GM12878 (cell line): ENCODE measurements around the gene CHCHD2. TPM values are rescaled to one million over a fixed set of nuclear protein-coding genes. Genes with fewer than 3 reads are reported as not detected.

Experiments
- ATAC-seq: fragments of 200-7000 bp; cut with Tn5 transposase; 3 replicates; pipeline ENCODE4 v1.9.1; 2020; ENCODE audit warnings: mild to moderate bottlenecking, moderate library complexity
- BruUV-seq: library from RNA; stranded (reverse); fragments of 400-500 nt; replicated peaks from 2 replicates; lab custom pipeline; 2021; lab: Mats Ljungman, UMichigan
- CTCF ChIA-PET: fragments of 300-600 bp; sonication (Branson Sonifier 250); formaldehyde crosslinking; extraction: SDS; loops from one replicate; lab custom pipeline; 2021; ENCODE audit warnings: inconsistent platforms; lab: Yijun Ruan, JAX
- POLR2A ChIA-PET: fragments of 350-600 bp; formaldehyde crosslinking; extraction: SDS; loops from one replicate; lab custom pipeline; 2021; ENCODE audit warnings: inconsistent platforms; lab: Charles Lee
- RAD21 ChIA-PET: fragments of 300-600 bp; sonication (Branson Sonifier 250); formaldehyde crosslinking; loops from one replicate; lab custom pipeline; 2023; ENCODE audit warnings: antibody characterized with exemption; ENCODE audit not compliant: unreplicated experiment; lab: Charles Lee
- SMC1A ChIA-PET: fragments of 300-600 bp; sonication (Branson Sonifier 250); formaldehyde crosslinking; loops from one replicate; lab custom pipeline; 2023; ENCODE audit not compliant: unreplicated experiment, uncharacterized antibody; lab: Charles Lee
- DNase-seq: peaks from one replicate; pipeline ENCODE4 v3.0.0-alpha.2; 2011; ENCODE audit warnings: low read depth, low spot score
- FAIRE-seq: peaks from 3 replicates; lab custom pipeline; 2011; peaks lifted over from hg19 to GRCh38; lab: Jason Lieb, UNC
- H2AFZ ChIP-seq: 2 replicates; pipeline ENCODE4 v1.6.0; 2011; ENCODE audit warnings: low read depth, low read length, control low read depth; ENCODE audit not compliant: control insufficient read depth
- H3K27ac ChIP-seq: 2 replicates; pipeline ENCODE4 v1.5.1; 2011; ENCODE audit warnings: control low read depth; ENCODE audit not compliant: control insufficient read depth, insufficient read depth
- H3K27me3 ChIP-seq, 2 experiments: replicated peaks in 1 of 2; 2 replicates each; pipeline versions ENCODE4 v1.6.0 to v1.6.1; 2011; ENCODE audit warnings: low read length in 1 of 2; ENCODE audit not compliant: control insufficient read depth in 2 of 2, insufficient read depth in 2 of 2
- H3K36me3 ChIP-seq, 2 experiments: 2 replicates each; pipeline ENCODE4 v1.5.1; 2011; ENCODE audit warnings: low read length in 1 of 2; ENCODE audit not compliant: control insufficient read depth in 2 of 2, insufficient read depth in 2 of 2
- H3K4me1 ChIP-seq: 2 replicates; pipeline ENCODE4 v1.6.1; 2011; ENCODE audit warnings: mild to moderate bottlenecking, low read length, moderate library complexity, mixed read lengths; ENCODE audit not compliant: control insufficient read depth, insufficient read depth
- H3K4me2 ChIP-seq: 2 replicates; pipeline ENCODE4 v1.6.0; 2011; ENCODE audit warnings: control low read depth; ENCODE audit not compliant: control insufficient read depth, insufficient read depth
- H3K4me3 ChIP-seq: fragments of 200-600 bp; sonication (generic); 2 replicates; pipeline ENCODE4 v1.5.1; 2016
- H3K79me2 ChIP-seq: 2 replicates; pipeline ENCODE4 v1.6.0; 2011; ENCODE audit warnings: low read length; ENCODE audit not compliant: control insufficient read depth, insufficient read depth
- H3K9ac ChIP-seq: 2 replicates; pipeline ENCODE4 v1.8.0; 2011; ENCODE audit warnings: low read length, control low read depth, mixed read lengths; ENCODE audit not compliant: control insufficient read depth, insufficient read depth
- H3K9me3 ChIP-seq: replicated peaks from 3 replicates; pipeline ENCODE4 v1.5.1; 2011; ENCODE audit warnings: mild to moderate bottlenecking, low read length; ENCODE audit not compliant: control insufficient read depth, insufficient read depth
- H4K20me1 ChIP-seq: 2 replicates; pipeline ENCODE4 v1.6.0; 2011; ENCODE audit not compliant: control insufficient read depth, insufficient read depth
- BCL11A ChIP-seq: IDR thresholded peaks from 2 replicates; pipeline ENCODE4 v1.6.1; 2011; ENCODE audit warnings: low read depth, low read length
- CBFB ChIP-seq: IDR thresholded peaks from 2 replicates; pipeline ENCODE4 v1.6.1; 2016; ENCODE audit warnings: antibody characterized with exemption, low read depth
- GABPA ChIP-seq: IDR thresholded peaks from 2 replicates; pipeline ENCODE4 v1.6.1; 2014; ENCODE audit warnings: antibody characterized with exemption, low read depth, mild to moderate bottlenecking, inconsistent platforms
- MYC ChIP-seq: IDR thresholded peaks from 2 replicates; pipeline ENCODE4 v1.6.1; 2011; ENCODE audit warnings: mild to moderate bottlenecking, low read length, moderate library complexity, inconsistent platforms; ENCODE audit not compliant: insufficient read depth, insufficient replicate concordance, insufficient read length, severe bottlenecking
- NFIC ChIP-seq: IDR thresholded peaks from 2 replicates; pipeline ENCODE4 v1.6.1; 2012; ENCODE audit warnings: low read depth, mild to moderate bottlenecking, inconsistent platforms, low read length, moderate library complexity
- NFYA ChIP-seq: IDR thresholded peaks from 2 replicates; pipeline ENCODE4 v1.6.1; 2011; ENCODE audit warnings: low read depth, mild to moderate bottlenecking, low read length, improper control_type of control experiment, borderline replicate concordance
- RAD51 ChIP-seq: fragments of 450-650 bp; IDR thresholded peaks from 2 replicates; pipeline ENCODE4 v1.6.1; 2016; ENCODE audit warnings: moderate library complexity, mild to moderate bottlenecking, inconsistent platforms
- RUNX3 ChIP-seq: IDR thresholded peaks from 2 replicates; pipeline ENCODE4 v1.6.1; 2012; ENCODE audit warnings: low read length, inconsistent platforms
- SP1 ChIP-seq: IDR thresholded peaks from one replicate; pipeline ENCODE4 v1.6.1; 2011; ENCODE audit warnings: low read depth, low read length
- SUPT20H ChIP-seq: IDR thresholded peaks from 2 replicates; pipeline ENCODE4 v1.6.1; 2011; ENCODE audit warnings: low read depth, mild to moderate bottlenecking, low read length, moderate library complexity, borderline replicate concordance; ENCODE audit not compliant: control insufficient read depth
- TARDBP ChIP-seq: IDR thresholded peaks from 2 replicates; pipeline ENCODE4 v1.6.1; 2016; ENCODE audit warnings: borderline replicate concordance
- TCF12 ChIP-seq: IDR thresholded peaks from 2 replicates; pipeline ENCODE4 v1.6.1; 2011; ENCODE audit warnings: low read depth, mild to moderate bottlenecking, low read length
- WGBS: methylation state at CpG from one replicate; pipeline ENCODE4 v1.1.6; 2016; ENCODE audit warnings: low lambda C conversion rate; ENCODE audit not compliant: insufficient replicate concordance, insufficient coverage; ENCODE audit errors: missing lambda C conversion rate; 5-methylcytosine and 5-hydroxymethylcytosine counted together
- in situ Hi-C: fragments of 300-500 bp; cut with MboI; formaldehyde crosslinking; loops from 9 replicates; pipeline ENCODE4 v1.14.3; 2018; ENCODE audit warnings: mixed read lengths
- intact Hi-C: fragments of 100-400 bp; cut with micrococcal nuclease; formaldehyde crosslinking; loops from one replicate; pipeline ENCODE4 v1.14.2; 2022; ENCODE audit not compliant: unreplicated experiment
- polyA plus RNA-seq, 11 experiments: library from polyadenylated mRNA; depleted of rRNA in 4 of 11; unstranded in 6 of 11; stranded (reverse) in 5 of 11; fragments of >200 nt; fragmentation: Nextera tagmentation in 4 of 11; fragmentation: Illumina TruSeq in 1 of 11; extraction: Ambion mirVana in 4 of 11; extraction: Trizol in 1 of 11; gene quantifications; 1 replicate in 1 of 11; 2 replicates in 10 of 11; pipeline versions ENCODE4 v1.2.1 to v1.2.3, GENCODE V29; 2011 to 2016; ENCODE audit warnings: inconsistent platforms in 2 of 11, missing spikeins in 2 of 11, low read depth in 1 of 11
- total RNA-seq, 4 experiments: library from RNA; depleted of rRNA in 3 of 4; stranded (reverse); fragments of >200 nt in 3 of 4; fragmentation: Illumina TruSeq in 1 of 4; extraction: Trizol in 1 of 4; gene quantifications; 2 replicates each; pipeline versions ENCODE4 v1.2.1 to v1.2.3, GENCODE V29; 2013 to 2021
- TF ChIP-seq, protein P1 (sequence below): fragments of 450-650 bp; IDR thresholded peaks from 2 replicates; pipeline ENCODE4 v1.6.1; 2016; ENCODE audit warnings: mild to moderate bottlenecking

Gene CHCHD2
- total and polyA plus RNA-seq, 10 of the 15 experiments (the other 5 are each of a cell fraction or from before 2014, with no cell fraction given), result 97.8 to 1,291 (median 619) TPM

DNA sequence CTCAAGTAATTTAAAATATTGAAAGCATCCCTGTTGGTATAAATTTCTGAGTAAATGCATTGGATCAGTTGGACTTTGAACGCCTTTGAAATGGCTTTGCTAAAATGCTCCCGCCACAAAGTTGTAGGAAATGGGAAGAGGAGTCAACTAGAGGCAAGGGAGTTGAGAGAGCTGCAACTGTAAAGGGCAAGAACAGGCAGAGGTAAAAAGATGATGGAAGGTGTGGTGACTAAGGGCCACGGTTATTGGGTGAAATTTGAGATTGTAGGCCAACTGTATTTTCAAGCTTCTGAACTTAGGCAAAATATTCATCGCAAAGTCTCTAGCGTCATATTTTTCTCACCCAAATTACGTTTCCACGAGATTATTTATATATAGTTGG is 42.8 kb downstream of the CHCHD2 start:
- intact Hi-C loops (loop anchor here (5.0 kb wide), 2 partner anchors 96 to 756 kb away; no protein-coding TSS in a partner anchor), in situ Hi-C loops (no loop called here)
- DNase-seq (no peak), ATAC-seq (no peak), FAIRE-seq (no peak)
- ChIA-PET RAD21 (interaction anchor here (3.6 kb wide), 1 partner anchor 12 kb away, joined by 23 read pairs; the partner anchor contains the start of genes CCT6A and PSPH), SMC1A (interaction anchor here (1.4 to 2.5 kb wide), 2 partner anchors 10 to 12 kb away, joined by 4 to 13 read pairs; partner anchors contain the start of genes CCT6A and PSPH), CTCF (interaction anchor here (1.0 to 4.3 kb wide), 4 partner anchors 8 to 422 kb away, joined by 3 to 34 read pairs (median 4); no protein-coding TSS in a partner anchor), POLR2A (interaction anchor here (1.1 to 4.3 kb wide), 4 partner anchors 9 to 50 kb away, joined by 3 to 29 read pairs (median 11); partner anchors contain the start of genes CCT6A, CHCHD2 and PSPH)
- no peak for TF ChIP-seq GABPA
- 0 out of 2 replicates have a peak, but pooled peaks have one; percentile 1 for TF ChIP-seq CBFB
- peak; percentile 10; the same call in 1 of the 2 replicates for TF ChIP-seq RAD51
- BruUV-seq, result TSS peak; percentile 5
- peak overlapping the region; percentile 75 for H2AFZ ChIP-seq
- H3K4me3 ChIP-seq, result peak overlapping the region; percentile 72; the same call in 1 of the 2 replicates
- WGBS, result 74% methylated on average over 7 of the region's 7 CpGs
- peaks cover 20% of the 10 kb centered on the region for H3K79me2 ChIP-seq
- peak overlapping the region; percentile 83 for H3K9ac ChIP-seq
- peaks cover 6% of the 10 kb centered on the region; the same call in 1 of the 2 replicates for H3K4me1 ChIP-seq
- peak overlapping the region; percentile 71; the same call in 1 of the 2 replicates for H3K27ac ChIP-seq
- H4K20me1 ChIP-seq, result no peaks in the 10 kb centered on the region
- H3K36me3 ChIP-seq, result peaks cover 0 to 19% of the 10 kb centered on the region in 2 experiments; a peak in 2 of 4 replicates
- H3K27me3 ChIP-seq, result no peaks in the 10 kb centered on the region
- H3K9me3 ChIP-seq, result no peaks in the 10 kb centered on the region
- peak overlapping the region; percentile 43 for H3K4me2 ChIP-seq

DNA sequence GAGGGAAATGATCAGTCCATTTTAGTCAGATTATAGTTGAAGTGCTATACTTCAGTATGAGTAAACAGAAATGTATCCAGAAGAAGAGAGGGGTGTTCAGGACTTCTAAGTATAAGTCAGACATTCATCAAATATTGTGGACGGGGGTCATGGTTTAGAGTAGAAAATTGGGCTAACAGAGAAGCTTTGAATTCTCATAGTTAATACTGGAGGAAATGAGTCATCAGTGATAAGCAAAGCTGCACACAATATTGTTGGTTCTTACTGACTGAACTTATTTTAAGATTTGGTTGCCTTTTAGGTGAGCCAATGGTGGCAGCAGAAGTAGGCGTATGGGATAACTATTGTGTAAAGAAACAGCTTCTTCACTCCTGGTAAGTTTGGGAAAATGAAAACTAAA is 43.9 kb downstream of the CHCHD2 start:
- Histone ChIP-seq H3K4me2 (no peak overlapping the region), H3K36me3 (peaks cover 0 to 21% of the 10 kb centered on the region in 2 experiments; a peak in 2 of 4 replicates), H3K9ac (no peak overlapping the region), H3K27me3 (no peaks in the 10 kb centered on the region), H3K79me2 (peaks cover 22% of the 10 kb centered on the region), H3K27ac (no peak overlapping the region), H3K4me1 (peaks cover 6% of the 10 kb centered on the region; the same call in 1 of the 2 replicates), H3K9me3 (no peaks in the 10 kb centered on the region), H3K4me3 (no peak overlapping the region), H2AFZ (no peak overlapping the region), H4K20me1 (no peaks in the 10 kb centered on the region)
- ATAC-seq (no peak), FAIRE-seq (no peak), DNase-seq (no peak)
- intact Hi-C loops (loop anchor here (5.0 kb wide), 2 partner anchors 95 to 755 kb away; no protein-coding TSS in a partner anchor), in situ Hi-C loops (no loop called here)
- RAD21 ChIA-PET, result interaction anchor here (0.8 to 3.6 kb wide), 2 partner anchors 8 to 11 kb away, joined by 4 to 23 read pairs; partner anchors contain the start of genes CCT6A and PSPH
- no TSS peak for BruUV-seq
- TF ChIP-seq SUPT20H, result no peak
- no peak for TF ChIP-seq MYC
- TF ChIP-seq NFIC, result no peak
- TF ChIP-seq NFYA, result no peak
- no peak for TF ChIP-seq SP1
- TF ChIP-seq, protein P1, sequence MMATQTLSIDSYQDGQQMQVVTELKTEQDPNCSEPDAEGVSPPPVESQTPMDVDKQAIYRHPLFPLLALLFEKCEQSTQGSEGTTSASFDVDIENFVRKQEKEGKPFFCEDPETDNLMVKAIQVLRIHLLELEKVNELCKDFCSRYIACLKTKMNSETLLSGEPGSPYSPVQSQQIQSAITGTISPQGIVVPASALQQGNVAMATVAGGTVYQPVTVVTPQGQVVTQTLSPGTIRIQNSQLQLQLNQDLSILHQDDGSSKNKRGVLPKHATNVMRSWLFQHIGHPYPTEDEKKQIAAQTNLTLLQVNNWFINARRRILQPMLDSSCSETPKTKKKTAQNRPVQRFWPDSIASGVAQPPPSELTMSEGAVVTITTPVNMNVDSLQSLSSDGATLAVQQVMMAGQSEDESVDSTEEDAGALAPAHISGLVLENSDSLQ, result no peak
- no peak for TF ChIP-seq TARDBP
- TF ChIP-seq BCL11A, result no peak
- no peak for TF ChIP-seq TCF12
- no peak for TF ChIP-seq RUNX3
- POLR2A ChIA-PET, result interaction anchor here (1.2 to 4.3 kb wide), 4 partner anchors 8 to 49 kb away, joined by 4 to 29 read pairs (median 12); partner anchors contain the start of genes CCT6A and PSPH
- WGBS, result 74% methylated on average over 2 of the region's 2 CpGs
- SMC1A ChIA-PET, result interaction anchor here (1.0 to 2.5 kb wide), 2 partner anchors 8 to 11 kb away, joined by 5 to 13 read pairs; partner anchors contain the start of genes CCT6A and PSPH
- CTCF ChIA-PET, result interaction anchor here (0.9 to 4.3 kb wide), 5 partner anchors 9 to 58 kb away, joined by 3 to 34 read pairs (median 5); partner anchors contain the start of gene PSPH
